OCI-LY1 (cell line): ENCODE measurements around the gene PASD1.

Experiments used
- CTCF ChIP-seq: fragments of 200-600 bp; sonication (generic), shearing (Covaris generic); IDR thresholded peaks from 2 replicates; pipeline ENCODE4 v1.5.1; 2017; ENCODE audit warnings: mild to moderate bottlenecking, antibody characterized with exemption, low read length, moderate library complexity, mixed read lengths
- EZH2 ChIP-seq: fragments of 200-600 bp; sonication (generic), shearing (Covaris generic); IDR thresholded peaks from 2 replicates; pipeline ENCODE4 v1.8.0; 2017; ENCODE audit warnings: borderline replicate concordance, mixed run types, mild to moderate bottlenecking, antibody characterized with exemption, low read length, moderate library complexity, mixed read lengths

DNA sequence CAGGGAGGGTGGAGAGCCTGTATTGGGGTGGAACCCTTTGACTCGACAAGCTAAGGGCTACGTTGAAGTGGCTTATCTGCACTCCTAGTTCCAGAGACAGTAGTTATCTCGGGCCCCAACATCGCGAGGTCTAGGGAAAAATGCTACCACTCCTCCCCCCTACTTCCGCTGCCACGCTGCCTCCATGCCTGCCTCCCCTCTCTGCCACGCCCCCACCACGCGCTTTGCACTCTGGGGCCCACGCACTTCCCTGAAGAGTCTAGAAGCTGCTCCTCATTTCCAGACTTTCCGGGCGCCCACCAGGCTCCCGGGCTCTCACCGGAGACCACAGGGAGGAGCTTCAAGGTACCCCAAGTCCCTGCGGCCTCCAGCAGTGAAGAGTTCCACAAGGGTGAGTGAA lies at the start of gene PASD1:
- no peak for TF ChIP-seq EZH2
- no peak for TF ChIP-seq CTCF
